SK-N-SH treated with all-trans-retinoic acid at 6 μM for 48 hours (cell line): ENCODE data around the gene ACTBL2.

Experiments used
- ATAC-seq: fragments of 200-7000 bp; cut with Tn5 transposase; 3 replicates; pipeline ENCODE4 v1.9.1; 2020; ENCODE audit warnings: mild to moderate bottlenecking, moderate library complexity
- ARNTL ChIP-seq: fragments of 450-650 bp; formaldehyde crosslinking; IDR thresholded peaks from 2 replicates; pipeline ENCODE4 v1.5.0; 2020; ENCODE audit warnings: low read depth, mild to moderate bottlenecking, moderate library complexity, borderline replicate concordance
- BACH2 ChIP-seq: fragments of 250-450 bp; sonication (Bioruptor Pico); IDR thresholded peaks from 2 replicates; pipeline ENCODE4 v1.9.0; 2021; ENCODE audit warnings: mild to moderate bottlenecking, borderline replicate concordance
- CREB5 ChIP-seq: fragments of 250-450 bp; sonication (Bioruptor Pico); IDR thresholded peaks from 2 replicates; pipeline ENCODE4 v1.5.1; 2020; ENCODE audit warnings: low read depth, mild to moderate bottlenecking, moderate library complexity
- ESRRG ChIP-seq: fragments of 250-450 bp; sonication (Bioruptor Pico); IDR thresholded peaks from 2 replicates; pipeline ENCODE4 v1.6.1; 2021; ENCODE audit warnings: mild to moderate bottlenecking
- GLIS3 ChIP-seq: fragments of 250-450 bp; sonication (Bioruptor Pico); IDR thresholded peaks from 2 replicates; pipeline ENCODE4 v1.5.0; 2020; ENCODE audit warnings: mild to moderate bottlenecking, moderate library complexity
- ISL1 ChIP-seq: fragments of 250-450 bp; sonication (Bioruptor Pico); IDR thresholded peaks from 2 replicates; pipeline ENCODE4 v2.1.2; 2022; ENCODE audit warnings: mild to moderate bottlenecking, moderate library complexity
- OSR1 ChIP-seq: fragments of 250-450 bp; sonication (Bioruptor Pico); IDR thresholded peaks from 2 replicates; pipeline ENCODE4 v1.8.0; 2022; ENCODE audit warnings: moderate library complexity, mild to moderate bottlenecking, inconsistent platforms
- PATZ1 ChIP-seq: fragments of 250-450 bp; sonication (Bioruptor Pico); IDR thresholded peaks from 2 replicates; pipeline ENCODE4 v1.8.0; 2020; ENCODE audit warnings: mild to moderate bottlenecking, moderate library complexity, borderline replicate concordance
- POU6F1 ChIP-seq: fragments of 250-450 bp; sonication (Bioruptor Pico); IDR thresholded peaks from 2 replicates; pipeline ENCODE4 v1.8.0; 2021; ENCODE audit warnings: low read depth, mild to moderate bottlenecking, moderate library complexity, borderline replicate concordance
- PPARA ChIP-seq: fragments of 250-450 bp; sonication (Bioruptor Pico); IDR thresholded peaks from 2 replicates; pipeline ENCODE4 v1.5.0; 2020; ENCODE audit warnings: mild to moderate bottlenecking, borderline replicate concordance
- SNAI2 ChIP-seq: fragments of 250-450 bp; sonication (Bioruptor Pico); IDR thresholded peaks from 2 replicates; pipeline ENCODE4 v1.5.0; 2020; ENCODE audit warnings: mild to moderate bottlenecking, moderate library complexity
- TCF4 ChIP-seq: fragments of 250-450 bp; sonication (Bioruptor Pico); IDR thresholded peaks from 2 replicates; pipeline ENCODE4 v1.8.0; 2021; ENCODE audit warnings: mild to moderate bottlenecking, moderate library complexity, borderline replicate concordance
- TSHZ2 ChIP-seq: fragments of 250-450 bp; sonication (Bioruptor Pico); IDR thresholded peaks from 2 replicates; pipeline ENCODE4 v1.5.0; 2020; ENCODE audit warnings: mild to moderate bottlenecking, moderate library complexity
- ZC3H10 ChIP-seq: fragments of 250-450 bp; sonication (Bioruptor Pico); IDR thresholded peaks from 2 replicates; pipeline ENCODE4 v1.5.1; 2021; ENCODE audit warnings: mild to moderate bottlenecking, moderate library complexity
- ZFP3 ChIP-seq: fragments of 250-450 bp; sonication (Bioruptor Pico); IDR thresholded peaks from 2 replicates; pipeline ENCODE4 v1.5.0; 2020; ENCODE audit warnings: mild to moderate bottlenecking, moderate library complexity
- ZFP30 ChIP-seq: fragments of 450-650 bp; formaldehyde crosslinking; IDR thresholded peaks from 2 replicates; pipeline ENCODE4 v1.5.0; 2022; ENCODE audit warnings: mild to moderate bottlenecking, moderate library complexity
- ZNF565 ChIP-seq: fragments of 450-650 bp; formaldehyde crosslinking; conservative IDR thresholded peaks from 2 replicates; pipeline ENCODE4 v1.5.0; 2020; ENCODE audit warnings: low read depth, mild to moderate bottlenecking, moderate library complexity
- ZNF70 ChIP-seq: fragments of 450-650 bp; formaldehyde crosslinking; IDR thresholded peaks from 2 replicates; pipeline ENCODE4 v1.5.0; 2020; ENCODE audit warnings: mild to moderate bottlenecking, moderate library complexity
- ZNF8 ChIP-seq: fragments of 450-650 bp; formaldehyde crosslinking; IDR thresholded peaks from 2 replicates; pipeline ENCODE4 v1.5.0; 2020; ENCODE audit warnings: mild to moderate bottlenecking, moderate library complexity
- TF ChIP-seq, protein P1 (sequence below): fragments of 250-450 bp; sonication (Bioruptor Pico); IDR thresholded peaks from 2 replicates; pipeline ENCODE4 v1.5.1; 2021; ENCODE audit warnings: mild to moderate bottlenecking, moderate library complexity

Gene ACTBL2

DNA sequence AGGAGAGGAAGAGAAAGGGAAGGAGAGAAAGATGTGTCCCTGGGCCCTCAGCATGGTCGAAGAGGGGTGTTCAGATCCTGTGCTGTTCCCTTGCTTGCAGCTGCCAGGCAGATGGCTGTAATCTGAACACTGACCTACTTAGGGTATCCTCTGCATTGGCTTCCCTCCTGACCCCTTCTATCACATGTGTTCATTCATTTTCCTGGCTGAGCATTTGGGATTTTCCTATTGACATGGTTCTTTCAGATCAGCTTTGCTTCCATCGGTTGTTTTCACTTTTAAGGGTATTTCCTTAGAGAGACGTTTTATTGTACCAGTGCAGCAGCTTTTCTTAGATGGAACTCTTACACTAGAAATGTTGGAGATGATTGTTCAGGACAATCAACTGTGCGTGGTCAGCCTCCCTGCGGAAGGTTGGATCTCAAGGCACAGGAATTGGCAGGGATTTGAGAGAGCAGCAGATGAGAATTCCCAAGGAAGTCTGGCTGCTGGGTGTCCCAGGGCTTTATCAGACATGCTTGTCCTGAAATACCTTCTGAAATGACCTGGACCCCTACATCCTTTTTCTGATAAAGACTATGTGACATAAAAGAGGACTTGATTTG is 26.0 kb downstream of the ACTBL2 start:
- no peak for ATAC-seq
- no peak for TF ChIP-seq BACH2 (CRISPR knock-in tag)
- TF ChIP-seq PPARA = no peak
- no peak for TF ChIP-seq CREB5
- no peak for TF ChIP-seq ZFP30 (CRISPR knock-in tag)
- no peak for TF ChIP-seq OSR1 (CRISPR knock-in tag)
- no peak for TF ChIP-seq ARNTL (CRISPR knock-in tag)
- TF ChIP-seq ZFP3 (CRISPR knock-in tag) = no peak
- TF ChIP-seq ZC3H10 = no peak
- no peak for TF ChIP-seq SNAI2 (CRISPR knock-in tag)
- no peak for TF ChIP-seq TSHZ2
- no peak for TF ChIP-seq ESRRG (CRISPR knock-in tag)
- TF ChIP-seq, protein P1, sequence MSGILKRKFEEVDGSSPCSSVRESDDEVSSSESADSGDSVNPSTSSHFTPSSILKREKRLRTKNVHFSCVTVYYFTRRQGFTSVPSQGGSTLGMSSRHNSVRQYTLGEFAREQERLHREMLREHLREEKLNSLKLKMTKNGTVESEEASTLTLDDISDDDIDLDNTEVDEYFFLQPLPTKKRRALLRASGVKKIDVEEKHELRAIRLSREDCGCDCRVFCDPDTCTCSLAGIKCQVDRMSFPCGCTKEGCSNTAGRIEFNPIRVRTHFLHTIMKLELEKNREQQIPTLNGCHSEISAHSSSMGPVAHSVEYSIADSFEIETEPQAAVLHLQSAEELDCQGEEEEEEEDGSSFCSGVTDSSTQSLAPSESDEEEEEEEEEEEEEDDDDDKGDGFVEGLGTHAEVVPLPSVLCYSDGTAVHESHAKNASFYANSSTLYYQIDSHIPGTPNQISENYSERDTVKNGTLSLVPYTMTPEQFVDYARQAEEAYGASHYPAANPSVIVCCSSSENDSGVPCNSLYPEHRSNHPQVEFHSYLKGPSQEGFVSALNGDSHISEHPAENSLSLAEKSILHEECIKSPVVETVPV = no peak
- TF ChIP-seq POU6F1 (CRISPR knock-in tag) = no peak
- no peak for TF ChIP-seq ZNF565 (CRISPR knock-in tag)
- no peak for TF ChIP-seq PATZ1 (CRISPR knock-in tag)
- TF ChIP-seq ZNF8 = no peak
- TF ChIP-seq TCF4 (CRISPR knock-in tag) = no peak
- TF ChIP-seq GLIS3 = no peak

DNA sequence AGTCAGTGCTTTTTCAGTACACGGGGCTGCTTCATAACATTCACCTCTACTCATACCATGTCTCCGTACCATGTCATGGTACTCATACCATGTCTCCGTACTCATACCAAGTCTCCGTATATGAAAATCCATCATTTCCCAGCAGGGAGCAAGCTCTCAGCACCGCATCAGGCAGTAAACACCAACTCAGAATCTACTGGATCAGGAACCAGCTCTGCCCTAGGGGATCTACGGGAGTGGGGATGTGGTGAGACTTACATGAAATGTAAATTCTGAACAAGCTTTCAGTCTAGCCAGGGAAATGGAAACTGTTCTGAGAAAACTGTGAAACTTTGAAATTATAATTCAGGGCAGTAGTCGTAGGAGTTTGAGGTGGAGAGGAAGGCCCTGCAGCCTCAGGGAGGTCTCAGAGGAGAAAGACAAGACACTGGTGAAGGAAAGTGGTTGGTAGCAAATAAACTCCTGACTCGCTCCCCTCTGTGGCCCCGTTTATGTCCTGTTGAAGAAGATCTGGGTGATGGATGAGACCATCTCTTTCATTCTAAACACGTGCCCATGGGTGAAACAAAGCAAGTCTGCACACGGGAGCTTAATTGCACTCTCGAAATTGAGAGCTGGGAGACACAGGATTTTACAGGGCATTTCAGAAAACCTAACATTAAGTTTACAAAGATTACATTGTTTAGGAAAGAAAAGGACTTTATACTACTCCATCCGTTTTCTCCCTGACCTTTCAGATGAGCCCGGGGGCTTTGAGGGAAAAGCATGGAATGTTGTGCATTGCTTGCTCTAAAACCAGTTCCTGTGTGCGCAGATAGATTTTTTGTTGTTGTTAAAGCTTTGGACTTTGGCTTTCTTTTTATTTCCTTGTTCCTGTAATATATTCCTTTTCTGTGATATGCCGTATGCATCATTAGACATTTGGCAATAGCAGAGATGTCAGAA is 26.8 kb downstream of the ACTBL2 start:
- ATAC-seq = no peak
- no peak for TF ChIP-seq GLIS3
- TF ChIP-seq PPARA = no peak

DNA sequence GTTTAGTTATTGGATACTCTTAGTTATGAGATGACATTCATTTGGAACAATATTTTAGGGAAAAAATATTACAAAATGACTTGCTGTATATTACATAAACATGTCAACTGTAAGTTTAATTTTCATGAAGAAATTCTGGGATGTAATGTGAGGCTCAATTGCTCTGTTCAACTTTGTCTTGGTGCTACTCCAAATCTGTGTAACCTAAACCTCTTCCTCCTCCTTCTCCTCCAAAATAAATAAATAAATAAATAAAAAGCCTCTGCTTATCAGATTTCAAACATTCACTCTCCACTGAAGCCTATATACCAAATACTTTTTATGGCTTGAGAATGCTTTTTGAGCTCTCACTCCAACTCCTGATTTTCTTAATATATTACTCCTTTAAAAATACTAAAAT is 27.7 kb downstream of the ACTBL2 start:
- TF ChIP-seq SNAI2 (CRISPR knock-in tag) (no peak), ZFP3 (CRISPR knock-in tag) (no peak), ISL1 (CRISPR knock-in tag) (no peak), PPARA (no peak), ZNF70 (CRISPR knock-in tag) (no peak), OSR1 (CRISPR knock-in tag) (no peak), BACH2 (CRISPR knock-in tag) (no peak), POU6F1 (CRISPR knock-in tag) (no peak), TSHZ2 (no peak), ZFP30 (CRISPR knock-in tag) (no peak)
- ATAC-seq = no peak
